Activated CD4-positive, alpha-beta T cell treated with anti-CD3 and anti-CD28 coated beads, Interleukin-10, Interleukin-2, amounts not matched to agents 100 ng/mL and 50 ng/mL, durations not matched to agents 16 hours and 8 hours (primary cell): ENCODE results near the gene DNAJB8.

Source experiments
- DNase-seq: peaks from one replicate; pipeline ENCODE4 v3.0.0-alpha.2; 2020

Gene DNAJB8

DNA sequence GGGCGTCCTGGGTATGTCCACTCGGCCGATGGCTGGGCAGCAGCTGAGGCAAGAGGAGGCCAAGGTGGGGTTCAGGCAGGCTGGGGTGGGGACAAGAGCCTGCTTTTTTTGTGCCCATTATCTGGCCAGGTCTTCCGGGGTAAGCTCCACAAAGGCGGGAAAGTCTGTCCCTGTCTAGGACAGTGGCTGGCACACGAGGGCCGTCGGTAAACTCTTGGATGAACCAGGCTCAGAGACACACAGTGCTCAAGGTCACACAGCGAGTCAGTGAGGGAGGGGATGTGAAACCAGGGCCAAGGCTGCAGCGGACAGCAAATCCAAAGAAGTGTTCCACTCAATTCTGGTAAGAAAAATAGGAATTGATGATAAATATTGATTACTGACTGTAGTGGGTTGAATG, 2.9 kb downstream of the DNAJB8 start:
- no peak for DNase-seq

DNA sequence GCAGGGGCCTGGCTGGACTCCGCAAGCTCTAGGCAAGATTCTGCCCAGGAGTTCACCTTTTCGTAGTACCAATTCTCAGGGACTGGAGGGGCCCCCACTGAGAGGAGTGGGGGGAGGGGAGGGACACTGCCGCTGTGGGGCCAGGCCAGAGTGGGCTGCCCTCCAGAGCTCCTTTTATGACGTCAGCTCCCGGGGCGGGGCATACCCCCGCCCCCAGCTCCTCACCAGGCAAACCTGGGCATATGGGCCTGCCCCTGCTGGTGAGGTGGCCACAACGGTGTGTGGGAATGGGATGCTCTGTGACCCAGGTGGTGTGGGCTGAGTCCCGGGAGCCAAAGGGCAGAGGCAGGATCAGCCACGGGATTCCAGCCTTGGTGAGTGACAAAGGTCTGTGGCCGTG, 3.3 kb downstream of the DNAJB8 start:
- no peak for DNase-seq

DNA sequence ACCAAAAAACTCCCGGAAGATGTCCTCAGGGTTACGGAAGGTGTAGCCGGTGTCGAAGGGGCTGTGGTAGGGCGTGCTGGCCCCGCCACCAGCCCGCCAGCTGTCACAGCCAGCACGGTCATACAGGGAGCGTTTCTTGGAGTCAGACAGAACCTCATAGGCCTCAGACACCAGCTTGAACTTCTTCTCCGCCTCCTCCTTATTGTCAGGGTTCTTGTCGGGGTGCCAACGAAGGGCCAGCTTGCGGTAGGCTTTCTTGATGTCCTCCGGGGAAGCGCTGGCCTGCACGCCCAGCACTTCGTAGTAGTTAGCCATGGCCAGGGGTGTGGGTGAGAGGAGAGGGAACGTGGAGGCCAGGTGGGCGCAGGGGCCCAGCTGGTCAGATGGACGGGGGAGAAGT, 3.8 kb downstream of the DNAJB8 start:
- no peak for DNase-seq

DNA sequence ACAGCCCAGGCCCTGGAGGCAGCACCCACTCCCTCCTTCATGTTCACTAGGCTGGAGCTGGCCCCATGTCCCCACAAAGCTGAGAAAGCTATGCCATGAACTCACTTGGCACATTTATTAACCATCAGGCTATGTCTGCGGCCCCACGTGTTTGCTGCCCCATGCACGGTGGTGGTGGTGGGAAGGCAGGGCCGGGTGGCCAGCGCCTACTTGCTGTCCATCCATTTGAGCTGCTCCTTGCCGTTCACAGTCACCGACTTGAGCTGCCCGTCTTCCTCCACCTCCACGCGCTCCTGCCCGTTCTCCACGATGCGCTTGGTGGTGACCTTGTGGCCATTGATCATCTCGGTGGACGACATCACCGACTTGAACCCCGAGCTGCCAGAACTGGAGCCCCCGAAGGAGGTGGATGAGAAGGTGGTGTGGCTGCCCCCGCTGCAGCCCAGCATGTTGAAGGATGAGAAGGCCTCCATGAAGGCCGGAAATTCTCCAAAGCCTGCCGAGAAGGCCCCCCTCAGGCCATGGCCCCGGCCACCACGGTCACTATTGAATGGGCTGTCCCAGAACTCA, 4.3 kb downstream of the DNAJB8 start:
- DNase-seq, result no peak

DNA sequence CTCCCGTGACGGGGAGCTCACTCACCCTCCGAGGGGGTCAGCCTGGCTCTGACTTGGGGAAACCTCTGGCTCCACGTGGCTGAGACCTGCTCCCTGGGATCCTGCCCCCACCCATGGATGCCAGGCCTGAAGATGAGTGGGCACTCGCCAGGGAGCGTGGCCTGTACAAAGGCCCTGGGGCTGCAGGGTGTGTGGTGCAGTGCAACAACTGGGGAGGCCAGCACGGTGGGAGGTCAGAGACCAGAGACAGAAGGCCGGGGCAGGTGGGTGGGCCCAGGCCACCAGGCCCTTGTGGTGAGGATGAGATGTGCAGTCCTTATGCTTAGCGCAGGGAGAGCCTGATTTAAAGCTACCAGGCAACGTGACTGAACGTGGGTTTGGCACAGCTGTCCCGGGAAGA, 5.0 kb downstream of the DNAJB8 start:
- no peak for DNase-seq

DNA sequence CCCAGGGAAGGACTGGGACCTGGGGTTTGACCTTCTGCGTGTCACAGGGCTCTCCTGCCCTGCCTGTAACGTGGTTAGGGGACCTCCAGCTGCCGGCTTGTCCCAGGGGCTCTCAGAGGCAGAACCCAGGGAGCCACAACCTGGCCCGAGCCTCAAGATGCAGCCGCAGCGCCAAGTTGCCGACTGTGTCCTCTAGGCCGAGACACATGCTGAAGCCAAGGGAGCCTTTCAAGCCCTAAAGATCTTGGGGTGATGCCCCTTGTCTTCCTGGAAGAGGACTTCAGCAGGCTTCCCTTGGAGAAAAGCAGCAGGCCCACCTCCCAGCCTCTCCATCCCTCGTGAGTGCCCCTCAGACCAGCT, 7.2 kb downstream of the DNAJB8 start:
- DNase-seq, result no peak

DNA sequence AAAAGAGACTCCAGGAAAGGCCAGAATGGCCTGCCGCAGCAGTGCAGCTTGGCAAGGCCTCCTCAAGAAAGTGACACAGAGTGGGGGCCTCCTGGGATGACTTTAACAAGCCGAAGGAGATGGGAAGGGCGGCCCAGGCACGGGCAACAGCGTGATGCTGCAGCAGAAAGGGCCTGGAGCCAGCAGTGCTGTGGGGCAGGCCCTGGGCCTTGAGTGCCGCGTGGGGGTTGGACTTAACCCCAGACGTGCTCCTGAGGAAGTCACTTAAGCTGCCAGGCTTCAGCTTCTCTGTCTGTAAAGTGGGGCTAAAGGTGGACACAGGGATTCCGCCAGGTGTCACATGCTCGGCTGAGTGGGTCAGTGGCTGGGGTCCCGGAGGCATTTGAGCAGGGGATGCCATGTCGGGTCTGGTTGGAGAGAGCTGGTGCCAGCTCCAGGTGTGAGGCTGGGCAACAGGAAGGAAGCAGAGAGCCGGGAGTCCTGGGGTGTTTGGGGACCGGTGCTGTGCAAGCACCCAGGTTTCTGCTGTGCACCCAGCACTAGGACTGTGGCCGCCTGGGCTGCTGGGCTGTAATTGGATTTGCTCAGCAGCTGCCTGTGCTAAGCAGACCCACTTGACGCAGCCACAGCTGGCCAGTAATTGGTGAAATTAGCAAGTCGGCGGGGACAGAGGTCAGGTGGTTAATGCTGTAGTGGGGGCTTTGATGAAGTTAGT, 7.8 kb downstream of the DNAJB8 start:
- no peak for DNase-seq

DNA sequence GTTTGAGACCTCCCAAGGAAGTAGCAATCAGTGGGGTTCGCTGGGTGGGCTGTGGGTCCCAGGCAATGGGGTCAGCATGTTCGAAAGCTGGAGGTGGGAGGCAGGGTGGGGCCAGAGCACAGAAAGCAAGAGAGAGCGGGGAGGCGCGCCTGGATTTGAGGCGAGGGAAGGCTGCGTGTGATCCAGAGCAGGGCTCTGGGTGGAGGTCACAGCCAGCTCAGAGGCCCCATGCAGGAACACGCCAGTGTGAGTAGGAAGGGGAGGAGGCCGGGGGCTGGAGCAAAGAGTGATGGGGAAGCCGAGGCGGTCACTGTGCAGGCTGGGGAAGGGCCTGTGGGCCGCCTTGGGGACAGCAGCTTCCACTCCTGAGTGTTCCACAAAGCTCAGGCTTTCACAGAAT, 8.8 kb downstream of the DNAJB8 start:
- no peak for DNase-seq

DNA sequence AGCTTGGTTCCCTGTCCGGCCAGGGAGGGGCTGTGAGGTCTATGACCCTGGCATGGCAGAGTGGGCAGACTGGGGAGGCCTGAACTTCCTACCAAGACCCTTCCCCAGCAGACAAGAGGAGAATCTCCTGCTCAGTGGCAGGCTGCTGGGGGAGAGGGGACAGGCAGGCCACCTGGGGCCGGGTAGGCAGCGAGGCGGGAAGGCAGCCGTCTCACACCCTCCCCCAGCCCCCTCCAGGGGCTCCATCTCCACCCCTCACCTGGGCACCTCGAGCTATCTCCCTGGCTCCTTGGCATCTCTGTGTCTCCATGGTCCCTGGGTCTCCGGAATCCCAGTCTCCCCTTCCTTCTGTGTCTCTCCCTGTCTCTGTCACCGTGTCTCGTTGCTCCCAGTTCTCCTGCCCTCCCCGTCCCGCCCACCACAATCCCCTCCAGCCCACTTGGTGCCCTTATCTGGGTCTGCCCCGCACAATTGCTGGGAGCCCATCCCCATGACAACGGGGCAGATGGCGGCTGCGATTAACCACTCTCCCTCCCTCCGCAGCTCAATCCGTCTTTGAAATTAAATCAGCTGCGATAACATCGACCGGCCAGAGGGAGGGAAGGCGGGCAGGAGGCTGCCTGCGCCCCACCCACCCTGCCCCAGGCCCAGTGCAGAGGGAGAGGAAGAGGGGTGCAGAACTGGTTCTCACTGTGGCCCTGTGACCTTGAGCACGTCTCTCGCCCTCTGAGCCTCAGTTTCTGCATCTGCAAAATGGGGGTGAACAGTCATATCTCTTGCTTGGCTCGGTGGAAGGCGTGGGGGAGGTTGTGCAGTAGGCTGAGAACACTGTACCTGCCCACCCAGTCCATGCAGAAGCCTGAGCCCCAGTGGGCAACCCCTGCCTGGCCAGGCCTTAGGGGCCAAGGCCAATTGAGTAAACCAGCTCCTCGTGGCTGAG, 9.6 kb downstream of the DNAJB8 start:
- DNase-seq, result no peak

DNA sequence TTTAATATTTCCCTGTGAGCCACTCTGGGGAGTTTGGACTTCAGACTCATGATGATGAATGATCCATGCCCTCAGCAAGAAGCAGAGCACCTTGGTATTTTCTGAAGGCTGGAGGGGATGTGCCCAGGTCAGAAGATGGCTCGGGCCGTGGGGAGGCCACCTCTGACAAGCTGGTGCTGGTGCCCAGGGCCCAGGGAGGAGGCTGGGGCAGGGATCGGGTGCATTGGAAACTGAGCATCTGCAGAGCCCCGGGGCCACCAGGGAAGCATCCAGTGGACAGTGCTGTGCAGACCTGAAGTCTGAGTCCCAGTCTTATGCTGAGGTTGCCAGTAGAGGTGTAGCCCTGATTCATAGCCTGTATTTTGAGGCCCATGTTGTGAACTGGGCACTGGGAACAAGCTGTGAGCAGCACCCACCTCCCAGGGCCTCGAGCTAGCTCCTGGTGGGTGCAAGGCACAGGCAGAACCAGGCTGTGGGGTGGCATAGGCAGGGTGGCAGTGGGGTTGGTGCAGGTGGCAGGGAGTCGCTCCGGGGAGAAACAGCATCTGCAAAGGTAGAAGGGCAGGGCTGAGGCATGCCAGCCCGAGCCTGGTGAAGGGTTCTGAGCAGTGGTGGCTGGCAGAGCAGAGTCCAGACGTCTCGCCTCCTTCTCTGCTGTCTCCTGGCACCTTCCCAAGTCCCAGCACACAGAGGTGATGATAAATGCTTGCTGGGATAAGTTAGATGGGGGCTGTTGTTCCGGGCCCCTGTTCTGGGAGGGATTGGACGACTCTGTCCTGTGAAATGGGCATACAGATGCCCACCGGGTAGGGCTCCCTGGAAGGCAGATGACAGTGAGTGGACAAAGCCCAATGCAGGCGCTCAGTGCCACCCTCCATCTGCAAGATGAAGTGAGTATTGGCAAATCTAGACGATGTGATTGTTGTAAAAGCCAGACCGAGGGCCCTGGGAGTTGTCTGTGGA, 10.6 kb downstream of the DNAJB8 start:
- no peak for DNase-seq

DNA sequence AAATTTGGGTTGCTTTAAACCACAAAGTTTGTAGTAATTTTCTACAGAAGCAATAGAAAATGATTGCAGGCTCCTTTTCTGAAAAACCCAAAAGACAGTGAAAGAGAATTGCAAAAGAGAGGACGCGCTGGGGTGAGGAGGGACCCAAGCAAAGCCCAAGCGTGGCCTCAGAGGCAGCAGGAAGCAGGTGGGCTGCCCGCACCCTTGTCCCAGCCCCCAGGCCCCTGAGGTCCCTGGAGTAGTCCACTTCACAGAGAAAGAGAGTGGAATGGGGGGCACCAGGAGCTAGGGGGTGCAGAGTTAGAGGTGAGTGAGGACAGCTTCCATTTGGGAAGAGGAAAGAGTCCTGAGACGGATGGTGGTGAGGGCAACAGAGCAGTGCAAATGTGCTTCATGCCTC, 11.6 kb downstream of the DNAJB8 start:
- no peak for DNase-seq

DNA sequence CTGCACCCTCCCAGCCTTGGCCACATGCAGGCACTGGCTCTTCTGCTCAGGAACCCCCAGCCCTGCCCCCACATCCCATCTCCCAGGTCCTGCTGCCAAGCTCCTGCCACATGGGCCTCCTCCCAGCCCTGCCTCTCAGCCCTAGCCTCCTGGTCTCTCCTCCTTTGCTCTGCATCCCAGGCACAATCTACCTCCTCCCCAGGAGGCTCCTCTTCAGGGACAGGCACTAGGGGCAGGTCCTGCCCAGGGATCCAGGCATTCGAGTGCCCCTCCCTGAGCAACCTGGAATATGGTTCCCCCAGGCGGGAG, 12.4 kb downstream of the DNAJB8 start:
- DNase-seq, result no peak

DNA sequence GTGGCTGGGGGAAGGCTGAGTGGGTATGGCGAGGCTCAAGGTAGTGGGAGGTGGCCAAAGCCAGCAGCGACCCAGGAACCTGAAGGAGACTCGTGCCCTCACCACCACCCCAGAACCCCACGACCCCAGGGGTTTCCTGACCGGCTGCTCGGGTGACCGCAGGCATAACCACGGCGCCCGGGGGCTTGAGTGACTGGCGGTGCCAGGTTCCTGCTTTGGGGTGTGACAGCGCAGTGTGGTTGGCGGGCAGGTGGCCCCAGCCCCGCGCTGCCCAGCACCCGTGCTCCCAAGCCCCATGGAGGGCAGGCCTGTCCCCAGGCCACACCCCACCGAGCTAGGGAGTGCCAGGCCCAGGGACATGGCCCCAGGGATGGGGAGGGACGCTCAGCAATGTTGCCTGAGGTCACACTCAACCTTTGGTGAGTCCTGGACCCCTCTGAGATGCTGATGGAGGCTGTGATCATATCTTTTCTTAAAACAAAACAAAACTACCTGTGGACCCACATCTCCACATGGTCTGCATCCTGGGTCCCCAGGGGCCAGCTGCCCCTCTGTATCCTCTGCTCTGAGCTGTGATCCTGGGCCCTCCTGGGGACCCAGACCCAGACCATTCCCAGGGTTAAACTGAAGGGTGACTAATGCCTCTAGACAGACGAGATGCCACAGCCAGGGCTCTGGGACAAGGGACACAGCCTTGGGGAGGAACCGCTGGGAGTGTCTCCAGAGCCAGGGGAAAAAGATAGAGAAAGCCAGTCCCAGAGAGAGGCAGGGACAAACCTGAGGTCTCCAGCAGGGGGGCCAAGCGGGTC, 13.0 kb downstream of the DNAJB8 start:
- no peak for DNase-seq

DNA sequence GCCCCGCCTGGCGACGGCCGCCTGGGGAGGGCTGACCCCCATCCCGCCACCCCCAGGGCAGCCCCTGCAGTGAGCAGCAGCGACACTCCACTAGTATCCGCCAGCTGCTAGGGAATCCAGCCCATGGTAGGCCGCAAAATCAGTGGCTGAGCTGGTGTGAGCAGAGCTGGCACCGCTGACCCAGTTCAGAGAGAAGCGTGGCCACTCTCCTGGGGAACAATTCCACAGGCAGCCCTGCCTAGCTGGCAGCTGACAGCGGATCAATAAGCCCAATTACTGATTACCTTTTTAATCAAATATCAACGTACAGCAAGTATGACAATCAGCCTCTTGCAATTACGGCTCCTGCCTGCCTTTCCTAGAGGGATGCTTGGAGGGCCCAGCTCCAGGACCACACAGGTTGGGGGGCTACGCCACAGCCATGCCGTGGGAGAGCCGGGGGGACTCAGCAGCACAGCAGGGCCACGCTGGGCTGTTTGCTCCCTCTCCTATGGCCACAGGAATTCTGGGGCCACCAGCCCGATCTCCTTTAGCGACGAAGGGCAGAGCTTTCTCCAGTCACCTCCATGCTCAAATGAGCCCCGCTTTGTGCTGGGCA, 13.9 kb downstream of the DNAJB8 start:
- no peak for DNase-seq

DNA sequence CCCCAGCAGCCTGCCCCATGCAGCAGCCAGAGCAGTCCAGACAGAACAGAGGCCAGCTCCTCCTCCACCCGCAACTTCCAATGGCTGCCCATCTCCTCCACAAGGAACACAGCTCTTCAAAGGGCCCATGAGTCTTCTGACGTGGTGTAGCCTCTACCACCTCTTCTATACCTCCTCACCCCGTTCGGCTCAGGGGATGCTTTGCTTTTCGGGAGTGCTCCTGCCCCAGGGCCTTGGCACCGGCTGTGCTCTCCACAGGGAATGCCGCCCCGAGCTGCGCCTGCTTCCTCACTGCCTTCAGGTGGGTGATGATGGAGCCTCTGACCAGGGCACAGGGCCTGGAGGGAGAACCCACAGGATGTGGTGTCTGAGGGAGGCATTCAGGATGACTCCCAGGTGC, 14.6 kb downstream of the DNAJB8 start:
- DNase-seq, result no peak

DNA sequence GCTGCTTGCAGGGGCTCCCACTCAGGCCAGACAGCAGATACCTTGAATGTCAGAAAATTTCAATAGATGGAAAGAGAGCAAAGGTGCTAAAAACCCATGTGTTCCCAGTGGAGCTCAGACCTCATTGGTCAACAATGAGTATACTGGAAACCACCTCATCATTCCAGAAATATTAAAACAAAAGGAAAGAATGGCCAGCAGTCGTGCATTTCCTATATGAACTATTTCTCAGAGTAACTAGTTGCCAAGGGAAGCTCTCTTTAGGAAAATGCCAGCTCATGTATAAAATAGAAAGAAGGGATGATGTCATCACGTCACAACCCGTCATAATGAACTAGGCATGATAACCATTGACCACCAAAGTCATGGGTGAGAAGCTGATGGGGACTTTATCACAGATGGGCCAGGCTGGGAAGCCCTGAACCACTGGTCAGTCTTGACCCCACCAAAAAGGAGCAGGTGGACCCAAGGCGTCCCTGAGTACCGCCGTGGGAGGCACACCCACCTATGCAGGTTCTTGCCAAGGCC, 17.5 kb downstream of the DNAJB8 start:
- peak; percentile 36 for DNase-seq

DNA sequence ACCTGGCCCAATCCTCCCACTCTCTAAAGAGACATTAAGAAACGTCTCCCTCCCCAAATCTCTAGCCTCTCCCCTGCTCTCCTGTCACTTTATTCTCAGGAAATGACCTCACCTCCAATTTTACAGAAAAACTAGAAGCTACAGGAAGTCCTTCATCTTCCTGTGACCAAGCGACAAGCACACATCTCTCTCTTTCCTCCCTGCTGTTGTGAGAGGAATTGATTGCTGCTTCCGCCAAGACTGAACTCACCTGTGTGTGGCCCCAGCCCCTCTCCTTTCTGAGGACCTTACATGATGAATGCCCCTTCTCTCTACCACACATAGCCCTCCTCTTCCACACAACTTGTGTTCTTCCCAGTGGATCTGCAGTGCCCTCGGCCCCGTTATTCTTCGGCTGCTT, 18.2 kb downstream of the DNAJB8 start:
- DNase-seq, result peak; percentile 69

DNA sequence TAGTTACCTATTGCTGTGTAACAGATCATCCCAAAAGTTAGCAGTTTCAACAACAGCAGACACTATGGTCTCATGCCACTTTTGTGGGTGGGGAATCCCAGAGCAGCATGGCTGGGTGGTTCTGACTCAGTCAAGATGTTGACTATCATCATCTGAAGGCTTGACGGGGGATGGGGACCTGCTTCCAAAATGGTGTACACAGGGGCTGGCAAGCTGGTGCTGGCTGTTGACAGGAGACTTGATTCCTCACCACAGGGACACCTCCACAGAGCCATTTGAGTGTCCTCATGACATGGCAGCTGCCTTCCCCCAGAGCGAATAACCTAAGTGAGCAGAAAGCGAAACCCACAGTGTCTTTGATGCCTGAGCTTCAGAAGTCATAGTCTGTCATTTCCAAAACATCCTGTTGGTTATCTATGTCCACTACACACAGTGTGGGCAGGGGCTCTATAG, 19.1 kb downstream of the DNAJB8 start:
- peak; percentile 89 for DNase-seq

DNA sequence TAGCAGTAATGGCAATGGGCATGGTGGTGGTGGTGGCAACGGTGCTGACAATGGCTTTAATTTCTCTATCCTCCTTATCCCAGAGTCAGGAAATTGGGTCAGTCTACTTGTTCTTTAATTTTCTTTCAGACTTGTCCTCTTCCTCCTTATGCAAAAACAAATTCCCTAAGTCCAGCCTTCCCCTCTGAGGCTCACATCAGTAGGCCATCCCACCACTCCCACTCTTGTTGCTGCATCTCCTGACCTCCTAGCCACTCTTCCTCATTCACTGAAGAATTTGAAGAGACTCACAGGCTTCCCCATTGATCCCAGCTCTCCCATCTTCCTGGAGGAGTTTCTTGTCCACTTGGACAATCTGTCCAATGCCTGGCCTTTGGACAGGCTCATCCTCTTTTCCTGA, 19.9 kb downstream of the DNAJB8 start:
- DNase-seq, result no peak

DNA sequence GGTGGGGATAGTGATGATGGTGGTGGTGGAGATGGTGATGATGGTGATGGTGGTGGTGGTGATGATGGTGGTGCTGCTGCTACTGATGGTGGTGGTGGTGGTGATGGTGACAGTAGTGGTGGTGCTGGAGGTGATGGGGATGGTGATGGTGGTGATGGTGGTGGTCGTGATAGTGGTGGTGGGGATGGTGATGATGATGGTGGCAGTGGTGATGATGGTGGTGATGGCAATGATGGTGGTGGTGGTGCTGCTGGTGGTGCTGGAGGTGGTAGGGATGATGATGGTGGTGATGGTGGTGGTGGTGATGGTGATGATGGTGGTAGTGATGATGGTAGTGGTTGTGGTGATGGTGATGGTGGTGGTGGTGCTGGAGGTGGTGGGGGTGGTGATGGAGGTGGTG, 21.3 kb downstream of the DNAJB8 start:
- DNase-seq, result no peak

DNA sequence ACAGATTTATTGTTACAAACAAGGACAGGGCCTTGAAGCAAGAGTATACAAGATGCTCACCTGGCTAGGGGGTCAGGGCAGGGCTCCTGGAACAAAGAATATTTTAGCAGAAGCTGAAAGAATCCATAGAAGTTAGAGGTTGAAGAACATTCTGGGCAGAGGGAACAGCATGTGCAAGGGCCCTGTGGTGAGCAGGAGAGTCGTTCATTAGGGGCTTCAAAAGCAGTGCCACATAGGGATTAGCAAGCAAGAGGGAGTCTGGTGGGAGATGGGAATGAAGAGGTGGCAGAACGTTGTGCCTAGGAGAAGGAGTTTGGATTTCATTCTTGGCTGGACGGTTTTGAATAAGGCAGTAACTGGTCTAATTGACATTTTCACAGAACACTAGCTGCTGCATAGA, 22.9 kb downstream of the DNAJB8 start:
- DNase-seq, result no peak
